ENCODE results near the gene PHKA2. TPM values are rescaled to one million over a fixed set of nuclear protein-coding genes. Genes with fewer than 3 reads are reported as not detected.

The PHKA2 gene
- total and polyA plus RNA-seq, 10 of the 15 experiments (the other 5 are each of a cell fraction or from before 2014, with no cell fraction given), result 1.4 to 25.6 (median 15.4) TPM

GRCh38 chrX:18956303-18957032, 27.4 kb downstream of the PHKA2 start:
- Histone ChIP-seq H2AFZ (ENCODE audit: control insufficient read depth, low read depth, low read length) (no peak overlapping the region), H3K27ac (ENCODE audit: control insufficient read depth, insufficient read depth) (no peak overlapping the region), H3K9me3 (replicated peaks; ENCODE audit: control insufficient read depth, insufficient read depth, low read length) (no peaks in the 10 kb centered on the region), H3K36me3 (ENCODE audit: control insufficient read depth in 2 of 2, insufficient read depth in 2 of 2, low read length in 1 of 2) (no peaks in the 10 kb centered on the region), H3K4me2 (ENCODE audit: control insufficient read depth, insufficient read depth) (no peak overlapping the region), H3K4me3 (no peak overlapping the region), H3K27me3 (replicated peaks in 1 of 2; ENCODE audit: control insufficient read depth in 2 of 2, insufficient read depth in 2 of 2, low read length in 1 of 2) (no peaks in the 10 kb centered on the region), H3K9ac (ENCODE audit: control insufficient read depth, insufficient read depth, low read length) (no peak overlapping the region), H4K20me1 (ENCODE audit: control insufficient read depth, insufficient read depth) (no peaks in the 10 kb centered on the region; the same call in 1 of the 2 replicates), H3K79me2 (ENCODE audit: control insufficient read depth, insufficient read depth, low read length) (no peaks in the 10 kb centered on the region), H3K4me1 (ENCODE audit: control insufficient read depth, insufficient read depth, low read length) (no peaks in the 10 kb centered on the region)
- in situ Hi-C loops (cut with MboI) (no loop called here), intact Hi-C loops (cut with micrococcal nuclease; ENCODE audit: unreplicated experiment) (no loop called here)
- no peak for DNase-seq (ENCODE audit: low read depth, low spot score)
- SMC1A ChIA-PET (ENCODE audit: uncharacterized antibody, unreplicated experiment), result no interaction called here
- CTCF ChIA-PET, result no interaction called here
- ATAC-seq, result no peak
- no peak for TF ChIP-seq LARP7 (IDR thresholded peaks at IDR 0.05)
- no peak for TF ChIP-seq KLF5 (IDR thresholded peaks at IDR 0.05; ENCODE audit: partially characterized antibody)
- no peak for TF ChIP-seq SPI1 (IDR thresholded peaks at IDR 0.05; ENCODE audit: borderline replicate concordance, insufficient read depth, low read depth, low read length)
- TF ChIP-seq RCOR1 (conservative IDR thresholded peaks at IDR 0.05; ENCODE audit: low read depth, low read length), result no peak
- no peak for TF ChIP-seq ZNF24 (IDR thresholded peaks at IDR 0.05)
- TF ChIP-seq YBX1 (IDR thresholded peaks at IDR 0.05), result no peak
- no peak for TF ChIP-seq NFIC (IDR thresholded peaks at IDR 0.05; ENCODE audit: low read depth, low read length)
- TF ChIP-seq TAF1 (IDR thresholded peaks at IDR 0.05; ENCODE audit: borderline replicate concordance, low read depth, low read length), result no peak
- no peak for TF ChIP-seq SREBF2 (IDR thresholded peaks at IDR 0.05; ENCODE audit: low read length)
- no peak for TF ChIP-seq ZBTB40 (IDR thresholded peaks at IDR 0.05; ENCODE audit: borderline replicate concordance)
- FAIRE-seq, result no peak
- POLR2A ChIA-PET, result no interaction called here
- 82% methylated on average over 7 of the region's 7 CpGs for WGBS (ENCODE audit: insufficient coverage, insufficient replicate concordance, low lambda C conversion rate, missing lambda C conversion rate)
- RAD21 ChIA-PET (ENCODE audit: unreplicated experiment), result no interaction called here
- no TSS peak for BruUV-seq (replicated peaks)

Measured in GM12878 (cell line).